ENCODE results near the gene CELF2. TPM values are rescaled to one million over a fixed set of nuclear protein-coding genes. Genes with fewer than 3 reads are reported as not detected.

CELF2 gene
- total RNA-seq, 1 donor from 2014 or later = 89.2 TPM

DNA sequence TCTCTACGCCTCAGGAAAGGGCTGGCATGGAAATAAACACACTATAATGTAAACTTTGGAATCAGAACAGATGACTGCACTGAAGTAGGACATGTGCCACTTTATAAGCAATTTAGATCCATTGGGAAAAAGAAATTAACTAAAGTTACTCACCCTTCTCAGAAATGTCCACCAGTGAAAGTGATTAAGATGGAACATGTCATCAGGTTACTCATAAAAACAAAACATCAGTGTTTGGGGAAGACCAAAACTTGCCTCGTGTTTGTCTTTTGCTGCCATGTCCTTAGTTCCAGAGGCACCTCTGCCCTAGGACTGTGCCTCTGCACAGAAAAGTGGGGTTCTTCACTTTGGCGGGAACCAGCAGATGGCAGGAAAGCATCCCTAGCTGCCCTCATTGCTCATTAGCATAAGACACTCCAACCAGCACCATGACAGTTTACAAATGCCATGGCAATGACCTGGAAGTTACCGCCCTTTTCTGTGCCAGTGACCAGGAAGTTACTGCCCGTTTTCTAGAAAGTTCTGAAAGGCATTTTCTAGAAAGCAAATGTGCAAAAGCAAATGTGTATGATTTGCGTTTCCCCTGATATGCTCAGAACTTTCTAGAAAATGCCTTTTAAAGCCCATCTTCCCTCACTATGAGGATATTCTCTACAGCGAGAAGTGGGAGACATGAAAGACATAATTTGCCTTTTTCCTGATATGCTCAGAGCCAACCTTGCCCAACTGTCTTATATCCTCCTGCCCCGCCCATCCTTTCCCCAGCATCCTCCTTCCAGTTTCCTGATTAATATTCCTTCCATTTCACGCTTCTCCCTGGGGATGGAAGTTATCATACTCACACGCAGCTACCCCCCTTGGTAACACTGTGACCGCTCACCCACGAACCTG is 335.6 kb downstream of the CELF2 start:
- H3K27ac Mint-ChIP-seq = no peak overlapping the region
- ATAC-seq (ENCODE audit: low read depth) (no peak), DNase-seq (no peak)
- ChIA-PET CTCF (interaction anchor here (0.6 kb wide), 1 partner anchor 122 kb away, joined by 3 read pairs; no protein-coding TSS in a partner anchor), POLR2A (interaction anchor here (0.6 kb wide), 1 partner anchor 45 kb away, joined by 4 read pairs; no protein-coding TSS in a partner anchor)
- TF ChIP-seq, protein P1, sequence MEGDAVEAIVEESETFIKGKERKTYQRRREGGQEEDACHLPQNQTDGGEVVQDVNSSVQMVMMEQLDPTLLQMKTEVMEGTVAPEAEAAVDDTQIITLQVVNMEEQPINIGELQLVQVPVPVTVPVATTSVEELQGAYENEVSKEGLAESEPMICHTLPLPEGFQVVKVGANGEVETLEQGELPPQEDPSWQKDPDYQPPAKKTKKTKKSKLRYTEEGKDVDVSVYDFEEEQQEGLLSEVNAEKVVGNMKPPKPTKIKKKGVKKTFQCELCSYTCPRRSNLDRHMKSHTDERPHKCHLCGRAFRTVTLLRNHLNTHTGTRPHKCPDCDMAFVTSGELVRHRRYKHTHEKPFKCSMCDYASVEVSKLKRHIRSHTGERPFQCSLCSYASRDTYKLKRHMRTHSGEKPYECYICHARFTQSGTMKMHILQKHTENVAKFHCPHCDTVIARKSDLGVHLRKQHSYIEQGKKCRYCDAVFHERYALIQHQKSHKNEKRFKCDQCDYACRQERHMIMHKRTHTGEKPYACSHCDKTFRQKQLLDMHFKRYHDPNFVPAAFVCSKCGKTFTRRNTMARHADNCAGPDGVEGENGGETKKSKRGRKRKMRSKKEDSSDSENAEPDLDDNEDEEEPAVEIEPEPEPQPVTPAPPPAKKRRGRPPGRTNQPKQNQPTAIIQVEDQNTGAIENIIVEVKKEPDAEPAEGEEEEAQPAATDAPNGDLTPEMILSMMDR (IDR thresholded peaks at IDR 0.05) = no peak
- peaks cover 10% of the 10 kb centered on the region for H3K27me3 Mint-ChIP-seq
- intact Hi-C loops (cut with micrococcal nuclease) = no loop called here
- H3K4me3 Mint-ChIP-seq = no peak overlapping the region
- no peaks in the 10 kb centered on the region for H3K4me1 Mint-ChIP-seq
- no peaks in the 10 kb centered on the region for H3K9me3 Mint-ChIP-seq
- no peaks in the 10 kb centered on the region for H3K36me3 Mint-ChIP-seq (ENCODE audit: low read depth)

DNA sequence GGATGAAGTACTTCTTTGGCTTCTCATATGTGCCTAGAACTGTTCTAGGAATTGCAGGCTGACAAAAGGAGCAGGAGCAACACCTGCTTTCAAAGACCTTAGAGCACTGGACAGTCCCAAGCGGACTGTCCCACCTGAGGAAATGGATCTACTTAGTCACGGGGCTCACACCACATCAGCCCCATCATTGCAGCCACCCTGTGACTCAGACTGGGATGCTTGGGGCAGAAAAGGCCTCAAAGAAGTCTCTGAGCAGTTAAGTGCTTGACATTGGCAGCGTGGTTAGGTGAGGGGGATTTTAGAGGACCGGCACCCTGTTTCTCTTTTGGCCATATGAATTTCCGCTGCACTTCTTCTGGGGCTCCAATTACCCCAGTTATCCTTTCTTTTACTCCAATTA is 337.2 kb downstream of the CELF2 start:
- no peak for ATAC-seq (ENCODE audit: low read depth)
- intact Hi-C loops (cut with micrococcal nuclease) = no loop called here
- H3K27ac Mint-ChIP-seq = no peak overlapping the region

DNA sequence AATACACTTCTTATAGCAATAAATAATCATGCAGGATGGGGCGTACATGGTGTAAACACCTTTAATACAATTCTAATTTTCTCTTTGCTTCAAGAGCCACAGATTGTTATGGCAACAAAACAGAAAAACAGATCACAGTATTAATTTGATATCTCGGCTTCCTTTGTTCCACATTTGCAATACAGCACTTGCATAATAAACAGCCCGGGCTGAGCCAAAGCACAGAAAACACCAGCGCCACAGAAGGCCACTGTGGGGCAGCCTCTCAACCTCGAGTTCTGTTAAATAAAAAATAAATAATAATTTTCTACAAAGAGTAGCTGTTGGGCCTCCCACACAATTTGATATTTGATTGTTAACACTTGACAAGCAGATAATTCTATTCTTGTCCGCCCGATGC is 337.9 kb downstream of the CELF2 start:
- ATAC-seq (ENCODE audit: low read depth) = no peak
- no peak for DNase-seq
- intact Hi-C loops (cut with micrococcal nuclease) = no loop called here
- Mint-ChIP-seq H3K27ac (no peak overlapping the region), H3K36me3 (ENCODE audit: low read depth) (no peaks in the 10 kb centered on the region), H3K4me1 (no peaks in the 10 kb centered on the region), H3K4me3 (no peak overlapping the region), H3K27me3 (peaks cover 8% of the 10 kb centered on the region), H3K9me3 (peaks cover 3% of the 10 kb centered on the region)
- TF ChIP-seq, protein P1 (IDR thresholded peaks at IDR 0.05) = no peak
- CTCF ChIA-PET = no interaction called here
- POLR2A ChIA-PET = no interaction called here

More for the DNA sequence above, 337.2 kb downstream of the CELF2 start:
- Mint-ChIP-seq H3K4me1 (no peaks in the 10 kb centered on the region), H3K36me3 (ENCODE audit: low read depth) (no peaks in the 10 kb centered on the region), H3K27me3 (peaks cover 8% of the 10 kb centered on the region), H3K4me3 (no peak overlapping the region), H3K9me3 (peaks cover 3% of the 10 kb centered on the region)
- ChIA-PET CTCF (no interaction called here), POLR2A (no interaction called here)
- no peak for DNase-seq
- TF ChIP-seq, protein P1 (IDR thresholded peaks at IDR 0.05) = no peak

GRCh38 chr10:11357439-11357838 is 339.8 kb downstream of the CELF2 start:
- TF ChIP-seq, protein P1 (IDR thresholded peaks at IDR 0.05) = no peak
- Mint-ChIP-seq H3K9me3 (peaks cover 3% of the 10 kb centered on the region), H3K36me3 (ENCODE audit: low read depth) (no peaks in the 10 kb centered on the region), H3K4me1 (no peaks in the 10 kb centered on the region), H3K4me3 (no peak overlapping the region), H3K27ac (no peak overlapping the region), H3K27me3 (peaks cover 5% of the 10 kb centered on the region)
- POLR2A ChIA-PET = no interaction called here
- intact Hi-C loops (cut with micrococcal nuclease) = no loop called here
- CTCF ChIA-PET = no interaction called here
- ATAC-seq (ENCODE audit: low read depth) (no peak), DNase-seq (no peak)

DNA sequence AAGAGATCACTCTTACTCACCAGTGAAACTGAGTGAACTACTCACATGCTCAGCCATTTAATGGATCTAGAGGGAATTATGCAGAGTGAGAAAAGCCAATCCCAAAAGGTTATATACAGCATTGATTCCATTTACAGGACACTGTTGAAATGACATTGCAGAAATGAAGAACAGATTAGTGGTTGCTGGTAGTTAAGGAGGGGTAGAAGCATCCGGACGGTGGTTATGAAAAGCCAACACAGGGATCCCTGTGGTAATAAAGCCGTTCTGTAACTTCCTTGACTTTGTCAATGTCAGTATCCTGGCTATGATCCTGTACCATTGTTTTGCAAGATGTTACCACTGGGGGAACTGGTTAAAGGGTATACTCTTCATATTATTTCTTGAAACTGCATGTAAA is 340.3 kb downstream of the CELF2 start:
- Mint-ChIP-seq H3K4me3 (no peak overlapping the region), H3K9me3 (peaks cover 3% of the 10 kb centered on the region), H3K27me3 (peaks cover 5% of the 10 kb centered on the region), H3K4me1 (no peaks in the 10 kb centered on the region), H3K27ac (no peak overlapping the region), H3K36me3 (ENCODE audit: low read depth) (no peaks in the 10 kb centered on the region)
- ATAC-seq (ENCODE audit: low read depth) = no peak
- TF ChIP-seq, protein P1 (IDR thresholded peaks at IDR 0.05) = no peak
- no peak for DNase-seq
- POLR2A ChIA-PET = no interaction called here
- CTCF ChIA-PET = no interaction called here
- intact Hi-C loops (cut with micrococcal nuclease) = no loop called here
